Endothelial cell of hepatic sinusoid (primary cell): ENCODE data around the gene RPL41.
"Not testable (repeated sequence)": the region's sequence is repeated elsewhere in the genome, so short reads cannot be mapped to it uniquely, and the experiment has no call there.

ENCODE experiments used
- in situ Hi-C: cut with HindIII; loops from 2 replicates; pipeline ENCODE4 v1.10.0; 2017; ENCODE audit warnings: low sequenced_read_pairs

The RPL41 gene

GRCh38 chr12:56116267-56117081 is at the start of gene RPL41:
RPL41 (plus strand) TSS chr12:56116633.
- in situ Hi-C loops, result loop anchor here (5.0 kb wide), 1 partner anchor 71 kb away; the partner anchor contains the start of gene SMARCC2

GRCh38 chr12:56071648-56072047 is 44.8 kb upstream of the RPL41 start:
- in situ Hi-C loops, result no loop called here

- in situ Hi-C loops, result no loop called here
Observed at GRCh38 chr12:56074396-56074795, 42.0 kb upstream of the RPL41 start.

- in situ Hi-C loops, result not testable (repeated sequence)
Observed at GRCh38 chr12:56077966-56078365, 38.5 kb upstream of the RPL41 start.

- in situ Hi-C loops, result no loop called here
Observed at GRCh38 chr12:56078427-56078826, 38.0 kb upstream of the RPL41 start.

- in situ Hi-C loops, result no loop called here
Observed at GRCh38 chr12:56078931-56079722, 37.3 kb upstream of the RPL41 start.

GRCh38 chr12:56079723-56080555 is 36.5 kb upstream of the RPL41 start, which contains the start of gene ERBB3:
ERBB3 (plus strand) TSS chr12:56080165; CDS start chr12:56080301, 136 bp downstream.
- in situ Hi-C loops, result no loop called here

GRCh38 chr12:56080556-56081138 is 35.8 kb upstream of the RPL41 start:
- in situ Hi-C loops, result no loop called here

GRCh38 chr12:56081393-56082347 is 34.8 kb upstream of the RPL41 start:
- in situ Hi-C loops, result no loop called here

GRCh38 chr12:56082382-56082781 is 34.1 kb upstream of the RPL41 start:
- in situ Hi-C loops, result no loop called here

- in situ Hi-C loops, result no loop called here
Observed at GRCh38 chr12:56082967-56083366, 33.5 kb upstream of the RPL41 start.

GRCh38 chr12:56084958-56085543 is 31.4 kb upstream of the RPL41 start:
- in situ Hi-C loops, result no loop called here

GRCh38 chr12:56086096-56086495 is 30.3 kb upstream of the RPL41 start:
- in situ Hi-C loops, result no loop called here

GRCh38 chr12:56086608-56087007 is 29.8 kb upstream of the RPL41 start:
- in situ Hi-C loops, result no loop called here

GRCh38 chr12:56087220-56087619 is 29.2 kb upstream of the RPL41 start:
- in situ Hi-C loops, result no loop called here

GRCh38 chr12:56097738-56098137 is 18.7 kb upstream of the RPL41 start:
- in situ Hi-C loops, result loop anchor here (5.0 kb wide), 1 partner anchor 40 kb away; no protein-coding TSS in a partner anchor

GRCh38 chr12:56098592-56098991 is 17.8 kb upstream of the RPL41 start:
- in situ Hi-C loops, result loop anchor here (5.0 kb wide), 1 partner anchor 41 kb away; no protein-coding TSS in a partner anchor

GRCh38 chr12:56099787-56100186 is 16.6 kb upstream of the RPL41 start:
- in situ Hi-C loops, result loop anchor here (5.0 kb wide), 1 partner anchor 42 kb away; no protein-coding TSS in a partner anchor

GRCh38 chr12:56101045-56101444 is 15.4 kb upstream of the RPL41 start:
- in situ Hi-C loops, result no loop called here
